ENCODE results near the gene SAMSN1. TPM values are rescaled to one million over a fixed set of nuclear protein-coding genes. Genes with fewer than 3 reads are reported as not detected.

The SAMSN1 gene
- total and polyA plus RNA-seq, 2 donors from 2014 or later = 1.4 to 10.4 TPM

DNA sequence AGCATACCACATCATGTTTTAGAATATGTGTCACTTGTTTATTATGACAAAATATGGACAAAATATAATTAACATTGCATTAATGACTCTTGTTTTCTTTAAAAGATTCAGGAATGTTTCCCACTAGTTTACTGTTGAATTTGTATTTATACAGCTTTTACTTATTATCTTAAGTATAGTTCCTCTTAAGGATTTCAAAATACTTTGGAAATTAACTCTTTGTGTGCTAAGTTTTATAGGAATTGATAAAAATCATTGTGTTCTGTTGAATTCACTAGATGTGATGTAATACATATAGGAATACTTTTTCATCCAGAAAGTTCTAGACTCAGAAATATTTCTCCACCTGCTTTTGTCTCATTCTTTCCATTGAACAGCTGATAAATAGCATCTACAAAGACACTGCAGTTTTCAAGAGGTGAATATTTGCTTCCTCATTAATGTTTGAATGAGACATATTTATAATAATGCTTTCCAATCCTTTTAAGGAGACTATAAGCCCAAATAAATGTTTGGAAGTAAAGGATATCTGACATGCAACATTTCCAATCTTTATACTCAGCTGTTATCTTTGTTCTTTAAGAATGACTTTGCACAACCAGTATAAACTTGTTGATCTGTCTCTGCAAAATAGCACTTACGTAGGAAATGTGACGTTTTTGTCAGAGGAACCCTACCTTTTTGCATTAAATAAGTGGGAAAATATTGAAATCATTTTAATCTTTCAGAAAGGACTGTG, 38.4 kb upstream of the SAMSN1 start:
- Histone ChIP-seq H3K9ac (ENCODE audit: low read length in 3 of 3) (no peak overlapping the region), H3K4me3 (ENCODE audit: low read length in 3 of 3) (no peak overlapping the region), H3K36me3 (ENCODE audit: control insufficient read depth in 2 of 3, insufficient read depth in 3 of 3, low read length in 3 of 3) (no peaks in the 10 kb centered on the region), H3K27ac (ENCODE audit: low read depth in 2 of 2, low read length in 2 of 2) (no peak overlapping the region), H3K27me3 (ENCODE audit: control insufficient read depth, insufficient read depth, low read length) (no peaks in the 10 kb centered on the region), H3K9me3 (ENCODE audit: control insufficient read depth in 2 of 3, insufficient read depth in 1 of 3, low read length in 3 of 3) (no peaks in the 10 kb centered on the region), H3K4me1 (ENCODE audit: control insufficient read depth in 2 of 3, insufficient read depth in 2 of 3, low read depth in 1 of 3, low read length in 3 of 3) (no peaks in the 10 kb centered on the region)
- no peak for FAIRE-seq
- intact Hi-C loops (cut with DNase I) = no loop called here
- TF ChIP-seq CTCF (IDR thresholded peaks at IDR 0.05; ENCODE audit: borderline replicate concordance, extremely low read depth, insufficient read depth) = no peak
- DNase-seq = no peak

DNA sequence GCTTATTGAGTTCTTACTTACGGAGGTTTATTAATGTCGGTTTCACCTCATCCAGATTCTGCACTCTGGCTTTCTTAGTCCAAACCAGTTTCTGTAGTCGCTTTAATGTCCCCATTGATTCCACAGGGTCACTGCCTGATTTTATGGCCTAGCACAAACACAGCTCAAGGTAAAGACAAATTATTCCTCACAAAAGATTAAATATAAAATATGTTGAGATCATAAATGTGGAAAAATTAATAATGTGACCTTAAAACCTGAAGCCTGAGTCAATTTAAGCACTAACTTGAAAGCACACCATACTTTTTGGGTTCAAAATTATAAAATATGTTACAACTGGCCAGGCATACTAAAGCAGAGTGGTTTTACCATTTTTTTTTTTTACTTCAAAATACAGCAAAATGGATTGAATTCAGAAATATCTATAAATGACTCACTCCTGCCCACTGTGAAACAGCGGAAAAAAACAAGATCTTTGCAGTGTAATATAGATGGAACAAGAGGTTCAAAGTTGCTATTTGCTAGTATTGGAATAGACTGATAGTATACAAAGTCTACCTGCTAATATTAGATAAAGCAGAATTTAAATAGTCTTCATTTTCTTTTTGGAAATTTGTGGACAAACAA, 37.6 kb upstream of the SAMSN1 start:
- FAIRE-seq = no peak

GRCh38 chr21:14582934-14583628, 37.0 kb upstream of the SAMSN1 start:
- DNase-seq = no peak
- no peaks in the 10 kb centered on the region for H3K27me3 ChIP-seq (ENCODE audit: control insufficient read depth, insufficient read depth, low read length)
- H3K9me3 ChIP-seq (ENCODE audit: control insufficient read depth in 2 of 3, insufficient read depth in 1 of 3, low read length in 3 of 3) = no peaks in the 10 kb centered on the region
- H3K4me3 ChIP-seq (ENCODE audit: low read length in 3 of 3) = no peak overlapping the region
- H3K27ac ChIP-seq (ENCODE audit: low read depth in 2 of 2, low read length in 2 of 2) = no peak overlapping the region
- no peaks in the 10 kb centered on the region for H3K4me1 ChIP-seq (ENCODE audit: control insufficient read depth in 2 of 3, insufficient read depth in 2 of 3, low read depth in 1 of 3, low read length in 3 of 3)
- H3K36me3 ChIP-seq (ENCODE audit: control insufficient read depth in 2 of 3, insufficient read depth in 3 of 3, low read length in 3 of 3) = no peaks in the 10 kb centered on the region
- no peak overlapping the region for H3K9ac ChIP-seq (ENCODE audit: low read length in 3 of 3)
- intact Hi-C loops (cut with DNase I) = no loop called here
- no peak for TF ChIP-seq CTCF (IDR thresholded peaks at IDR 0.05; ENCODE audit: borderline replicate concordance, extremely low read depth, insufficient read depth)
- FAIRE-seq = no peak

More for the DNA sequence above, 37.6 kb upstream of the SAMSN1 start:
- Histone ChIP-seq H3K4me1 (ENCODE audit: control insufficient read depth in 2 of 3, insufficient read depth in 2 of 3, low read depth in 1 of 3, low read length in 3 of 3) (no peaks in the 10 kb centered on the region), H3K27me3 (ENCODE audit: control insufficient read depth, insufficient read depth, low read length) (no peaks in the 10 kb centered on the region), H3K36me3 (ENCODE audit: control insufficient read depth in 2 of 3, insufficient read depth in 3 of 3, low read length in 3 of 3) (no peaks in the 10 kb centered on the region), H3K9ac (ENCODE audit: low read length in 3 of 3) (no peak overlapping the region), H3K4me3 (ENCODE audit: low read length in 3 of 3) (no peak overlapping the region), H3K9me3 (ENCODE audit: control insufficient read depth in 2 of 3, insufficient read depth in 1 of 3, low read length in 3 of 3) (no peaks in the 10 kb centered on the region), H3K27ac (ENCODE audit: low read depth in 2 of 2, low read length in 2 of 2) (no peak overlapping the region)
- intact Hi-C loops (cut with DNase I) = no loop called here
- TF ChIP-seq CTCF (IDR thresholded peaks at IDR 0.05; ENCODE audit: borderline replicate concordance, extremely low read depth, insufficient read depth) = no peak
- no peak for DNase-seq

Data from kidney (tissue), 14 donors.